Stomach (tissue), 9 donors: Measurements from ENCODE around the gene TSC22D1. TPM values are rescaled to one million over a fixed set of nuclear protein-coding genes. Genes with fewer than 3 reads are reported as not detected.
"Not testable (repeated sequence)": the region's sequence is repeated elsewhere in the genome, so short reads cannot be mapped to it uniquely, and the experiment has no call there.

Experiments
- DNase-seq, 2 donors: peaks; one replicate each; pipeline versions ENCODE4 v3.0.0 to v3.0.0-alpha.2; 2013 to 2019
- H3K27ac ChIP-seq, 5 donors: fragments of 200-600 bp in 4 of 5; sonication (generic) in 4 of 5; one replicate each; pipeline ENCODE4 v1.5.1; 2013 to 2019; ENCODE audit warnings: mild to moderate bottlenecking in 1 of 5, moderate library complexity in 1 of 5
- H3K27me3 ChIP-seq, 3 donors: fragments of 200-600 bp; sonication (generic); one replicate each; pipeline ENCODE4 v1.5.1; 2017 to 2019; ENCODE audit warnings: mixed run types in 1 of 3
- H3K36me3 ChIP-seq, 4 donors: fragments of 200-600 bp; sonication (generic); 1 replicate in 3 of 4; 2 replicates in 1 of 4; pipeline ENCODE4 v1.5.1; 2016 to 2019
- H3K4me1 ChIP-seq, 4 donors: fragments of 200-600 bp; sonication (generic); one replicate each; pipeline ENCODE4 v1.5.1; 2016 to 2019
- H3K4me3 ChIP-seq, 4 donors: fragments of 200-600 bp; sonication (generic) in 3 of 4; one replicate each; pipeline ENCODE4 v1.5.1; 2016 to 2019; ENCODE audit warnings: mild to moderate bottlenecking in 1 of 4
- H3K9me3 ChIP-seq, 4 donors: fragments of 200-600 bp; sonication (generic); one replicate each; pipeline ENCODE4 v1.5.1; 2016 to 2019
- EP300 ChIP-seq: sonication (generic); formaldehyde crosslinking; IDR thresholded peaks from one replicate; pipeline ENCODE4 v1.6.1; 2017; ENCODE audit warnings: antibody characterized with exemption
- POLR2A ChIP-seq, 4 donors: fragments of 450-650 bp; IDR thresholded peaks; one replicate each; pipeline ENCODE4 v1.6.1; 2016; ENCODE audit warnings: antibody characterized with exemption in 4 of 4, control low read depth in 2 of 4, mild to moderate bottlenecking in 1 of 4, moderate library complexity in 1 of 4
- POLR2AphosphoS5 ChIP-seq, 3 donors: sonication (generic); formaldehyde crosslinking; IDR thresholded peaks; one replicate each; pipeline ENCODE4 v1.6.1; 2016; ENCODE audit warnings: antibody characterized with exemption in 3 of 3
- WGBS, 5 donors: extraction: QIAGEN DNeasy Blood & Tissue Kit in 3 of 5; methylation state at CpG; one replicate each; pipeline versions ENCODE4 v1.1.5 to v1.1.7; 2013 to 2018; 5-methylcytosine and 5-hydroxymethylcytosine counted together
- intact Hi-C: fragments of 100-400 bp; cut with DNase I; formaldehyde crosslinking; loops from one replicate; pipeline ENCODE4 v1.15.1; 2023; ENCODE audit warnings: low total_unique reads
- polyA plus RNA-seq, 3 donors: library from polyadenylated mRNA; stranded (reverse); fragments of 200-250 nt; gene quantifications; one replicate each; pipeline ENCODE4 v1.2.3, GENCODE V29; 2013
- total RNA-seq, 5 donors: library from RNA; depleted of rRNA; stranded (reverse); fragments of >200 nt; gene quantifications; one replicate each; pipeline versions ENCODE4 v1.1.0 to v1.2.3, GENCODE V29; 2014 to 2016
- TF ChIP-seq, protein P1 (sequence below), 7 experiments: fragments of 450-650 bp in 4 of 7; fragments of 200-600 bp in 3 of 7; sonication (generic) in 3 of 7; IDR thresholded peaks; one replicate each; pipeline ENCODE4 v1.5.1; 2016 to 2019; ENCODE audit warnings: antibody characterized with exemption in 7 of 7, control low read depth in 2 of 7, mild to moderate bottlenecking in 1 of 7
- donor health status: healthy with polysubstance abuse.
- donor health status: Bipolar disorder and iron deficiency.
- donor health status: healthy.

TSC22D1 gene
- total and polyA plus RNA-seq, 8 donors, result 26.1 to 195 (median 111) TPM

DNA sequence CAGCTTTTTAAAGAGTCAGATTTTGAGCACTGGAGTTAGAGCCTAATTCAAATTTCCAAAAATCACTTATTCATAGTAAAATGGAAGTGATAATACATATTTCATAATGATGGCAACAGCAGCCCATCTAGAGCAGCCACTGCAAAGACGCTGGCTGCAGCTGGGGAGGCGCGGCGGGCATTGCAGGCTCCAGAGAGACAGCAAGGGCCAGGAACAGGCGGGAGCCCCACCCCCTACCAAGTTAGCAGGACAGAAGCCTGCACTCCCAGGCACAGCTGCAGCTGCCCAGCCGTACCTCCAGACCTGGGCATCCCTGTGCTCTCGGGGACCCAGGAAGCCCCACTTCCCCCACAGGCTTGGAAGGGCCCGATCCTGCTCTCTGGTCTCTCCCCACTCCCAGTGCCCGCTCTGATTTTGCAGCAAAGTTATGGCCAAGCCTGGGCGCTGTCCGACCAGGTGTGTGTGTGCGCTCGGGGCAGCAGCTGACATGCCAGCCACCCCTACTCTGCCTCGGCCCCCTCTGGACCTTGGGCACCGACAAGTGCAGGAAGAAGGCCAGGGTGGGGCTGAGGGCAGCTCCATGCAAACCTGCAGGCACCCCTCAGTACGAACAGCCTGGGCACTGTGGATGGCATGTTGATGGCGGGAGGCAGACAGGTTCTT lies 117.7 kb downstream of the TSC22D1 start:
- no peak for DNase-seq
- H3K27ac ChIP-seq, result no peak overlapping the region
- TF ChIP-seq, protein P1, sequence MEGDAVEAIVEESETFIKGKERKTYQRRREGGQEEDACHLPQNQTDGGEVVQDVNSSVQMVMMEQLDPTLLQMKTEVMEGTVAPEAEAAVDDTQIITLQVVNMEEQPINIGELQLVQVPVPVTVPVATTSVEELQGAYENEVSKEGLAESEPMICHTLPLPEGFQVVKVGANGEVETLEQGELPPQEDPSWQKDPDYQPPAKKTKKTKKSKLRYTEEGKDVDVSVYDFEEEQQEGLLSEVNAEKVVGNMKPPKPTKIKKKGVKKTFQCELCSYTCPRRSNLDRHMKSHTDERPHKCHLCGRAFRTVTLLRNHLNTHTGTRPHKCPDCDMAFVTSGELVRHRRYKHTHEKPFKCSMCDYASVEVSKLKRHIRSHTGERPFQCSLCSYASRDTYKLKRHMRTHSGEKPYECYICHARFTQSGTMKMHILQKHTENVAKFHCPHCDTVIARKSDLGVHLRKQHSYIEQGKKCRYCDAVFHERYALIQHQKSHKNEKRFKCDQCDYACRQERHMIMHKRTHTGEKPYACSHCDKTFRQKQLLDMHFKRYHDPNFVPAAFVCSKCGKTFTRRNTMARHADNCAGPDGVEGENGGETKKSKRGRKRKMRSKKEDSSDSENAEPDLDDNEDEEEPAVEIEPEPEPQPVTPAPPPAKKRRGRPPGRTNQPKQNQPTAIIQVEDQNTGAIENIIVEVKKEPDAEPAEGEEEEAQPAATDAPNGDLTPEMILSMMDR (IDR thresholded peaks at IDR 0.05), result no peak
- TF ChIP-seq POLR2A (IDR thresholded peaks at IDR 0.05) (no peak), POLR2AphosphoS5 (IDR thresholded peaks at IDR 0.05) (no peak), EP300 (no peak)
- H3K27me3 ChIP-seq, result no peaks in the 10 kb centered on the region
- 96 to 99% (median 97%) methylated on average over 9 to 17 of the region's 17 CpGs for WGBS, 5 donors
- no peaks in the 10 kb centered on the region for H3K9me3 ChIP-seq
- H3K36me3 ChIP-seq, result no peaks in the 10 kb centered on the region
- H3K4me3 ChIP-seq, result no peak overlapping the region
- intact Hi-C loops, result no loop called here
- H3K4me1 ChIP-seq, result peaks cover 0 to 13% (median 6%) of the 10 kb centered on the region in 4 donors

DNA sequence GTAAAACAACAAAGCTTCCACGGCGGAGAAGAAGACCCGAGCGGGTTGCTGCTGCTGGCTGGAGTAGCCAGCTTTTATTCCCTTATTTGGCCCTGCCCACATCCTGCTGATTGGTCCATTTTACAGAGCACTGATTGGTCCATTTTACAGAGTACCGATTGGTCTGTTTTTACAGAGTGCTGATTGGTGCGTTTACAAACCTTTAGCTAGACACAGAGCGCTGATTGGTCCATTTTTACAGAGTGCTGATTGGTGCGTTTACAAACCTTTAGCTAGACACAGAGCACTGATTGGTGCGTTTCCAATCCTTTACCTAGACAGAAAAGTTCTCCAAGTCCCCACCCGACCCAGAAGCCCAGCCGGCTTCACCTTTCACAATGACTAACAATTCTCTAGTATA lies 119.9 kb downstream of the TSC22D1 start:
- H3K4me1 ChIP-seq, result peaks cover 0 to 13% (median 6%) of the 10 kb centered on the region in 4 donors
- DNase-seq, H3K27ac ChIP-seq, intact Hi-C loops, H3K36me3 ChIP-seq, H3K4me3 ChIP-seq, H3K27me3 ChIP-seq, H3K9me3 ChIP-seq: not testable (repeated sequence)
- 95 to 98% (median 97%) methylated on average over 11 of the region's 11 CpGs for WGBS, 5 donors

GRCh38 chr13:44455769-44456168 lies 120.4 kb downstream of the TSC22D1 start:
- no peaks in the 10 kb centered on the region for H3K9me3 ChIP-seq
- intact Hi-C loops, result no loop called here
- H3K4me1 ChIP-seq, result peaks cover 0 to 14% (median 7%) of the 10 kb centered on the region in 4 donors
- no peak overlapping the region for H3K4me3 ChIP-seq
- no peak overlapping the region for H3K27ac ChIP-seq
- H3K27me3 ChIP-seq, result no peaks in the 10 kb centered on the region
- TF ChIP-seq EP300 (no peak), POLR2A (IDR thresholded peaks at IDR 0.05) (no peak), POLR2AphosphoS5 (IDR thresholded peaks at IDR 0.05) (no peak)
- TF ChIP-seq, protein P1 (IDR thresholded peaks at IDR 0.05), result no peak
- H3K36me3 ChIP-seq, result no peaks in the 10 kb centered on the region
- DNase-seq, result no peak
- WGBS, 5 donors, result 81 to 97% (median 96%) methylated on average over 8 of the region's 8 CpGs

- H3K27ac ChIP-seq, result no peak overlapping the region
- no peak overlapping the region for H3K4me3 ChIP-seq
- intact Hi-C loops, result no loop called here
- no peaks in the 10 kb centered on the region for H3K27me3 ChIP-seq
- TF ChIP-seq POLR2A (IDR thresholded peaks at IDR 0.05), result no peak
- TF ChIP-seq POLR2AphosphoS5 (IDR thresholded peaks at IDR 0.05), result no peak
- TF ChIP-seq, protein P1 (IDR thresholded peaks at IDR 0.05), result no peak
- no peak for TF ChIP-seq EP300
- no peaks in the 10 kb centered on the region for H3K9me3 ChIP-seq
- H3K4me1 ChIP-seq, result peaks cover 0 to 21% (median 7%) of the 10 kb centered on the region in 4 donors
- DNase-seq, result no peak
- 95 to 100% (median 98%) methylated on average over 1 of the region's 1 CpG for WGBS, 5 donors
- no peaks in the 10 kb centered on the region for H3K36me3 ChIP-seq
Observed at GRCh38 chr13:44453881-44454280, 122.2 kb downstream of the TSC22D1 start.

DNA sequence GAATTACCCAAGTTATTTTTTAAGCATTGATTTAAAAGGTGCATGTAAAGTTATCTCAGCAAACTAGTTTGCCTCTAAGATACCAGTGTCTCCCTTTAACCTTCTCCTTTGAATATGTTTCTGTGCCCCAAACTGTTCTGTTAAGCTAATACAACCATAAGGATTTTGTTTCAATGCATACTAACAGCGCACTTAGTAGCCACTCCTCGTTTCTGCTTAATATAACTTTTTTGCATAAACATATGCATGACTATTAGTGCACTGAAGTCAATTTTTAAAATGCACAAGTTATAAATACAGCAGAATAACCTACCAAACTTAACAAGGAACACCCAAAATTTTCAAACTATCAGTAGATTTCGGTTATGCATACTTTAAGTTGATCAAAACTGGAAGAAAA lies 123.1 kb downstream of the TSC22D1 start:
- H3K4me1 ChIP-seq, result peaks cover 0 to 19% (median 7%) of the 10 kb centered on the region in 4 donors
- H3K9me3 ChIP-seq, result no peaks in the 10 kb centered on the region
- 82 to 88% (median 84%) methylated on average over 3 of the region's 3 CpGs for WGBS, 5 donors
- no peaks in the 10 kb centered on the region for H3K27me3 ChIP-seq
- intact Hi-C loops, result no loop called here
- no peaks in the 10 kb centered on the region for H3K36me3 ChIP-seq
- TF ChIP-seq EP300, result no peak
- TF ChIP-seq, protein P1 (IDR thresholded peaks at IDR 0.05), result no peak
- H3K27ac ChIP-seq, result no peak overlapping the region
- H3K4me3 ChIP-seq, result no peak overlapping the region
- DNase-seq, result no peak
